Measurements from ENCODE around the gene SPIN1.

SPIN1 gene

DNA sequence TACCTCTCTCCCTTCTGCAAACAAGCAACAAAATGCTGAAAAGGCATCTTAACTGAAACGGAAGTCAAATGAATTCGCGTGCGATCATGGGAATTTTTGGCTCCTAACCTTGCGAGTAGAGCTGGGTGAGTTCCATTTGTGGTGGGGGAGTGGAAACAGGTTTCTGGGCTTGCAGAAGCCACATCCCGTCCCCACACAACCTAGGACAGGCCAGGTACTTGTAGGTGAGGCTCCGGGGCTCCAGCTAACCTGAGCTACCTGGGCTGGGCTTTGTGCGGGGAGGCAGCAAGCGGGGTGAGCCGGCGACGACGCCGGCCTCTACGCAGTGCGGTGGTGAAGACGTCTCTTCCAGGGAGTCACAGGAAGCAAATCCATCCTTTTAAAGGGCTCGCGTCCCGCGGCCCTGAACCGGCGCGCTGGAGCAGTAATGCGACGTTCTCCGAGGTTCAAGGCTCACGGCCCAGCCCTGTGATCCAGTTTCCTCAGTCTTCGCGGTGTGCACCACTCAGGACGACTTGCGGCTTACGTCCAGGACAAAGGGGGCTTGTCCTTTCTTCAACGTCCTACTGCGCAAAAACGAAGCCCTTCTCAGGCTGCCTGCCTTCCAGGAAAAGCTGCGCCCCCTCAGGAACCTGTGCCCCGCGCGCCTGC is 567 bp upstream of the SPIN1 start:
- FAIRE-seq = peak; percentile 21

DNA sequence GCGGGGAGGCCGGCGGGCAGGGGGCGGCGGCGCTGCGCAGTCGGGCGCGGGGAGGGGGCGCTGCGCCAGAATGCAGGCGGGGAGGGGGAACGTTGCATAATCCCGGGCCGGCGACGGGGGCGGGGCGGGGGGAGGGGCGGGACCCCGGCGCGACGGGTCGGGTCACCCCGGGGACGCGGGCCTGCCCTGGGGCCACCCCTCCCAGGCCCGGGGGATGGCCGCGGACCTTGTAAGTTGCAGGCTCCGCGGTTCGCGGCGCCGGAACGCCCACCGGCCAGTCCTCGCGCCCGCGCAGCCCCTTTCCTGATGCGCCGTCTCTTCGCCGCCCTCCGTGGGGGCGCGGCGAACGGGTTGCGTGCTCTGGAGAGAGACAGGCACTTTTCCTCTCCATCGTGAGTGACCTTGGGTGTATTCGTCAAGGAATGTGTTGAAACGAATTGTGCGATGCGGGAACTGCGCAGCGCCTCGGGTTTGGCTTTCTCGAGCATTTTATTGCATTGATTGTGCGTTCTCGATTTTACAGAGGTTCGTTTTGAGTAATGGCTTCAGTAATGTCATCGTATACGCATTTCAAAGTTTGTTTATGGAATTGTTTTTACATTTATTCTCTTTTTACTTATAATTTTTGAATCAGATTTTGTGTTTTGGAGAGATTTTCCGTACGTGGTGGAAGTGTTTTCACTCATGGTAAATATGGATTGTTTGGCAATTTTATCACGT is 802 bp downstream of the SPIN1 start:
- FAIRE-seq (no peak), DNase-seq (ENCODE audit: insufficient read length, low spot score) (peak; percentile 31)

More for the DNA sequence above, 567 bp upstream of the SPIN1 start:
- DNase-seq (ENCODE audit: insufficient read length, low spot score) = peak; percentile 5

DNA sequence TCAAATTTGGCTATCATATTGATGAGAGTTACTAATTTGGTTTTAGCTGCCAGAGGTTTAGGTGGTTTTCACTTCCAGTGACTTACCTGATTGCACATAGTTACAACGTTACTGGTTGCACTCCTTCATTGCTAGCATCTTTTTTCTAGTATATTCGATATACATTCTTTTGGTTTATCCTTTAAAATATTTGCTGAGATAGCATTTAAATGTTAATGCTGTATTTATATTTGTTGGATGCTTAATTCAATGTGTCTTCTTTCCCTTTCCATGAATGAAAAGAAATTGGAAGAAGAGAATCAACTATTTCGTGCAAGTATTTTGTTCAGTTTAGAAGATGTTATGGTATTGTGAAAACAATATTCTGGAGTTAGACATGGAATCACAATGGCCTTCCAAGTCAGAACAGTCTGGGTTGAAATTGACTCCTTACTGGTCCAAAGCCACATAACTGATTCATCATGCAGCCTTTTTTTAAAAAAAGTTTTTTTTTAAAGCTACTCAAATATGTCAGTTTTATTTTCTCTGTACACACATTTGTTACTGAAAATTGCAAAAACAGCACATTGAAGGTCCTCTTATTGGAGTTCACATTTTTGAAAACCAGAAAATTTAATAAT is 2.2 kb downstream of the SPIN1 start:
- DNase-seq (ENCODE audit: insufficient read length, low spot score) = no peak
- FAIRE-seq = no peak

DNA sequence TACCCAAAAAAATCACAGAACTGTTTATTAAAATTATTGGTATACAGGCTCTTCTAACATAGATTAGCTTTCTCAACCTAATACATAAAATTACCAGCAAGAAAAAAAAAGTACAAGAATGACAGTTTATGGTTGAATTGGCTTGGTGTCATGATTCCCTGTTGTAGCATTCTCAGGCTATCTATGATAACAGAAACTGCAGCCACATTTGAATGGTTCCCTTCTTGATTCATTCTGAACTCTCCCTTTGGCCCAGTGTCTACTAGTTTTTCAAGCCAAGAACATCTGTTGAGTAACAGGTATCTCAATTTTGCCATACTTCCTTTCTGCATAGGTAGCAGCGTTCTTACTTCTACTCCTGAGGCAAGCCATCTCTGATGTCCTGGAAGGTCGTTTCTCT is 3.0 kb downstream of the SPIN1 start:
- DNase-seq (ENCODE audit: insufficient read length, low spot score) = no peak
- FAIRE-seq = no peak

DNA sequence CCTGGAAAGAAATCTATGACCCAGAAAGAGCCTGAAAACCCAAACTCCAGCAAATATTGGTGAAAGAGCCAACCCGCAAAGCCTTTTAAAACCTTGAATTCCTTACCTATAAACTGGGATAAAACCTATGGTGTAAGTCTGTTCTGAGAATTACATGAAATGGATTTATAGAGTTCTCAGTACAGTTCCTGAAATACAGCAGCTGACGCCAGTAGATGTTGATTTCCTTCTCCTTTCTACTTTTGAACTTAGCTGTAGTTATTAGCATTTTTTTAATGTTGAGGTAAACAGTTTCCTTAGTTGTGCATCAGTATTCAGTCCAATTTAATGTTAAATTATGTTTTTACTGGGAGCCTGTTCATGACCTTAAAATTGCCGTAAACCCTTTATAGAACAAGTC is 3.7 kb downstream of the SPIN1 start:
- FAIRE-seq = no peak
- DNase-seq (ENCODE audit: insufficient read length, low spot score) = no peak

DNA sequence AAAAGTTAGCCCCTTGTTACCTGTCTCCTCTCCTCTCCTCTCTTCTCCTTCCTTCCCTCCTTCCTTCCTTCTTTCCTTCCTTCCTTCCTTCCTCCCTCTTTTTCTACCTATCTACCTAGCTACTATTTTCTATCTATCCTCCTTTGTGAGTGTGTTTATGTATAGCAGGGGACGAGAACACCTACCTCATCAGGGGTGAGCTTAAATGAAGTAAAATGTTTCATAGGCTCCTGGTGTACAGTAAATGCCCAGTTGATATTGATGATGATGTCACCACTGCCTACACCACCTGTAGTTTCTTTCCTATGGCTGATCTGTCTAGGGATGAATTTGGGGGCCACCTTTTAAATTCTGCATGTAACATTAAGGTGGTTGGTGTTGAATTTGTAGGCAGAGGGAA is 4.3 kb downstream of the SPIN1 start:
- no peak for DNase-seq (ENCODE audit: insufficient read length, low spot score)

DNA sequence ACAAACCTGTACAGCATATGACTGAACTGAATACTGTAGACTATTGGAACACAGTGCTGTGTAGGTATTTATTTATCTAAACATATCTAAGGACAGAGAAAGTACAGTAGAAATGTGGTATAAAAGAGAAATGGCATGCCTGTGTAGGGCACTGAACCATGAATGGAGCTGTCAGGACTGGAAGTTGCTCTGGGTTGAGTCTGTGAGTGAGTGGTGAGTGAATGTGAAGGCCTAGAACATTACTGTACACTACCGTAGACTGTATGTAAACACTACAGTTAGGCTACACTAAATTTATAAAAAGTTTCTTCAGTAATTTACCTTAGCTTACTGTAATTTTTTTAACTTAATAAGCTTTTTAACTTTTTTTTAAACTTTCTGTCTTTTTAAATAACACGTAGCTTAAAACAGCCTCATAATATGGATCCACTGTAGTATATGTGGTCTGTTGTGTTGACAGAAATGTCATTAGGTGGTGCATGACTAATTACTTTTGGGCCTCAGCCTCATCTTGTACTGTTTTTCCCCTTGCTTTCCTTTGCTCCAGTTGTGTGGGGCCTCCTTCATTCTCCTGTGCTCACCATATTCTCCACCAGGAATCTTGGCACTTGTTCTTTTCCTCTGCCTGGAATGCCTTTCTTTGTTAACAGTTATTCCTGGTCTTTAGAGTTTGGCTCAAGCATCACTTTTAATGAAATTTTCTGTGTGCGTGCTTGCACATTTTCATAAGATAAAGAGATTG is 8.8 kb downstream of the SPIN1 start:
- FAIRE-seq (no peak), DNase-seq (ENCODE audit: insufficient read length, low spot score) (no peak)

More for the DNA sequence above, 4.3 kb downstream of the SPIN1 start:
- no peak for FAIRE-seq

DNA sequence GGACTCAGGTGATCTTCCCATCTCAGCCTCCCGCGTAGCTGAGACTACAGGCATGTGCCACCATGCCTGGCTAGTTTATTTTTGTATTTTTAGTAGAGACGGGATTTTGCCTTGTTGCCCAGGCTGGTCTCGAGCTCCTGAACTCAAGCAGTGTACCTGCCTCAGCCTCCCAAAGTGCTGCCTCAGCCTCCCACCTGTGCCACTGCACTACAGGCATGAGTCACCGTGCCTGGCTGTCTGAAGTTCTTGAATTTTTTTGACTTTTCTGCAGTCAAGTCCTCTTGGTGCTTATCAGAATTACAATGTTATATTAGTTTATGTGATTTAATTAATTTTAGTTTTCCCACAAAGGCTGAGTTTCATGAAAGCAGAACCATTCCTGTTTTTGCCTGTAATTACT is 9.8 kb downstream of the SPIN1 start:
- DNase-seq (ENCODE audit: insufficient read length, low spot score) = no peak
- FAIRE-seq = no peak

DNA sequence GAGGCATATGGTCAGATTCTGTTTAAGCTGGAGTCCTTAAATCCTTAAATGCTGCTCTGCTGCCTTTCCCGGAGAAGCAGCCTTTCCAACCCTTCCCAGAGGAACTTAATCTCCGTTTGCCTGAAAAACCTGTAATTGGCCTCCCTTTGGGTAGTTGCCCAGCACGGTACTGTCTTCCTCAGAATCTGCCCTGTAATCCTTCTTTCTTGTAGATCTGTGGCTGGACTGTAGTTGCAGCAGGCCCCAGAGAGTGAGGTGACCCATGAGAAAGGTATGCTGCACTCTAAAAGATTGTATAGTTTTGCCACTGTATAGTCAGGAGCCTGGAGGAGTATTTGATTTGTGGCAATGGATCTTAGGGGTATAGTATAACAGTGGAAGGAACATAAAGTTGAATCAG is 11.7 kb downstream of the SPIN1 start:
- DNase-seq (ENCODE audit: insufficient read length, low spot score) (no peak), FAIRE-seq (no peak)

DNA sequence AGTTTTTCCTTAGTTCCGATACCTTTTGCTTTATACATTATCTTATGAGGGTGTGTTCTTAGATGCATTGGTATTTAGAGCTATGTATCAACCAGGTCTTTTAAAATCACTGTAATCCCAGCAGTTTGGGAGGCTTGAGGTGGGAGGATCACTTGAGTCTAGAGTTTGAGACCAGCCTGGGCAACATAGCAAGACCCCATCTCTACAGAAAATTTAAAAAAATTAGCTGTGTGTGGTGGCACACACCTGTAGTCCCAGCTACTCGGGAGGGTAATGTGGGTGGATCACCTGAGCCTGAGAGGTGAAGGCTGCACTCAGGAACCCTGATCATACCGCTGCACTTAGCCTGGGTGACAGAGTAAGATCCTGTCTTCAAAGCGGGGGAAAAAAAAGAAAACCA is 15.1 kb downstream of the SPIN1 start:
- FAIRE-seq (no peak), DNase-seq (ENCODE audit: insufficient read length, low spot score) (no peak)

DNA sequence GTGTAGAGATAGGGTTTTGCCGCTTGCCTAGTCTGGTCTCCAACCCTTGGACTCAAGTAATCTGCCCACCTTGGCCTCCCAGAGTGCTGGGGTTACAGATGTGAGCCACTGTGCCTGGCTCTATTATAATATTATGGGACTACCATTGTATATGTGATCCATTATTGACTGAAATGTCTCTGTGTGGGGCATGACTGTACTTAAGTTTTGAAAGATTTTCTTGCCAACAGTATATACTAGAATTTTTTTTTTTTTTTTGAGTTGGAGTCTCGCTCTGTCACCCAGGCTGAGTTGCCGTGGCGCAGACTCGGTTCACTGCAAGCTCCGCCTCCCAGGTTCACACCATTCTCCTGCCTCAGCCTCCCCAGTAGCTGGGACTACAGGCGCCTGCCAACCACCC is 17.8 kb downstream of the SPIN1 start:
- FAIRE-seq = no peak

DNA sequence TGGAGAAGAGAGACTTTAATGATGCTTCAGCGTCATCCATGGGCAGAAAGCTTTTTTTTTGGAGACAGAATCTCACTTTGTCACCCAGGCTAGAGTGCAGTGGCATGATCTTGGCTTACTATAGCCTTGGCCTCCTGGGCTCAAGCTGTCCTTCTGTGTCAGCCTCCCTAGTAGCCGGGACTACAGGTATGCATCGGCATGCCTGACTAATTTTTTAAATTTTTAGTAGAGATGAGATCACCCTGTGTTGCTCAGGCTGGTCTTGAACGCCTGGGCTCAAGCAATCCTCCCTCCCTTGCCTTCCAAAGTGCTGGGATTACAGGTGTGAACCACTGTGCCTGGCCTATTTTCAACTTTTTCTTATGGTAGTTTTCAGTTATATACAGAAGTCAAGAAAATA is 23.2 kb downstream of the SPIN1 start:
- no peak for DNase-seq (ENCODE audit: insufficient read length, low spot score)
- no peak for FAIRE-seq

More for the DNA sequence above, 17.8 kb downstream of the SPIN1 start:
- no peak for DNase-seq (ENCODE audit: insufficient read length, low spot score)

DNA sequence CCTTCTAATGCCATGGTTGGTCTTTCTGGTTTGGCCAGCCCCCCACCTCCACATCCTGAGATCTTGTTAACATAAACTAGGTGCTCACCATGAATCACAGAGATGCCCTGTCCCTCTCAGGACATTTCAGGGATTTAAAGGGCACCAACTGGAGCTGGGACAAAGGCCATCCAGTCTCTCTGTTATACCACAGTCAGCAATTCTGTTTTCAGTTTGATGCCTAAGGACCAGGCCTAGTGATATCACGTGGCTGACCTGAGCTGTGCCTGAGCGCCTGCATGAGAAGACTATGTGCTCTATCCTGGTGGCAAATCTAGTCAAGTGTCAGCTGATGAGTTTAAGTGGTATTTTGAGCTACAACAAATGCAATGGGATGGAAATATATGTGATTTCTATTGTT is 26.1 kb downstream of the SPIN1 start:
- DNase-seq (ENCODE audit: insufficient read length, low spot score) (no peak), FAIRE-seq (no peak)

DNA sequence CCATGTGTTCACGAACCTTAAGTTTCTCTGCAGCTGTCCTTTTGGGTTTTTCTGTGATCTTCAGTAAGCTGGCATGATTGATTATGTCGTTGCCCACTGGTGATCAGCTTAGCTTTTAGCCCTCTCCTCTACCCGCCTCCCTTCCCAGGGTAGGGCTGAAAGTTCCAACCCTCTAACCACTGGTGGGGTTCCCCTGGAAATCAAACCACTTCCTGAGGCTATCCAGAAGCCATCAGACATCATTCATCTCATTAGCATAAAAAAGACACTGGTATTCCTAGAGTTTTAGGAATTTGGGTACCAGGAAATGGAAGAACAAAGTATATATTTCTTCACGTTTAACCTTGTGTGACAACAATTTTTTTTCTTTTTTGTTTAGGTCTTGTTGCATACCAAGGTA is 29.8 kb downstream of the SPIN1 start:
- FAIRE-seq (no peak), DNase-seq (ENCODE audit: insufficient read length, low spot score) (no peak)

DNA sequence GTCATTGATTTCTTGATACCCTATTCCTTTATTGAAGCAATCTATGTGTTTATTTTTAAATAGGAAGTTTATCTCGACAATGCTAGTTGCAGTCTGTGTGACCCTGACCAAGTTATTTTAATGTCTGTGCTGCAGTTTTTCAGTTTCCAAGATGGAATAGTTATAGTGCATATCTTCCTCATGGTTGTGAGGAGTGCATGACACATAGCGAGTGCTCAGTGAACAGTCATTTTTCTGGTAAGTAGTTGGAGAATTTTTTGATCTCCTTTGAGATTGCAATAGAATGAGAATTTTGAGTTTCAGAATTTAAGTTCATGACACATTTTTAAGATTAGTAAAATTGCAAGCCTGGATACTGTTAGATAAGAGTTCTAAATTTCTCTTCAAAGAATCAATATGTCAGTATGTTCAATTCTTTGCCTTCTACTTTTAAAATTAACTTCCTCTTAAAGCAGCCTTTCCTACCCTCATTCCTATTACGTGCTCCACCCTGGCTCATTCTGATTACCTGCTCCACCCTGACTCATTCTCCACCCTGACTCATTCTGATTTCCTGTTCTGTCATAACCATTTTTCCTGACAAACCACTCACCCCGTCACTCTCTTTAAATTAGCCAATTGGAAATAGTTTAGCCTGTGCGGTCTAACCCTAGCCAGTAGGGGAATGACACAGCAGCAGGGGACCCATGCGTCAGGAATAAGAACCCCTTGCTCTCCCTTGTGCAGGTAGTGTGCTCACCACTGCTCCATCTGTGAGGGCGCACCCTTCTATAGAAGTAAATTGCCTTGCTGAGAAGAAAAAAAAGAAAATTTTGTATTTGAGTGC is 30.7 kb downstream of the SPIN1 start:
- DNase-seq (ENCODE audit: insufficient read length, low spot score) = no peak
- no peak for FAIRE-seq

DNA sequence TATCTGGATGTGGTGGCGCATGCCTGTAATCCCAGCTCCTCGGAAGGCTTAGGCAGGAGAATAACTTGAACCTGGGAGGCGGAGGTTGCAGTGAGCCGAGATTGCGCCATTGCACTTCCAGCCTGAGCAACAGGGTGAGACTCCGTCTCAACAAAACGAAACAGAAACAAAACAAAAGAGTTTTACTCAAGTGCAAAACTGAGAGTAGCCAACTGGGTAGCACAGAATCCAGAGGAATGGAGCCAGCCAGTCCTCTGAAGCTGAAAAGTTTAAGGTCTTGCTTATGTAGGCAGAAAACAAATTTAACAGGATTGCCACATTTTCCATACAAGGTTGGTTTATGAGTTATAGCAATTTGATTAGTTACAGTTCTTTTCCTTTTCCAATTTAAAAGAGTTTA is 32.0 kb downstream of the SPIN1 start:
- FAIRE-seq = no peak
- DNase-seq (ENCODE audit: insufficient read length, low spot score) = no peak

DNA sequence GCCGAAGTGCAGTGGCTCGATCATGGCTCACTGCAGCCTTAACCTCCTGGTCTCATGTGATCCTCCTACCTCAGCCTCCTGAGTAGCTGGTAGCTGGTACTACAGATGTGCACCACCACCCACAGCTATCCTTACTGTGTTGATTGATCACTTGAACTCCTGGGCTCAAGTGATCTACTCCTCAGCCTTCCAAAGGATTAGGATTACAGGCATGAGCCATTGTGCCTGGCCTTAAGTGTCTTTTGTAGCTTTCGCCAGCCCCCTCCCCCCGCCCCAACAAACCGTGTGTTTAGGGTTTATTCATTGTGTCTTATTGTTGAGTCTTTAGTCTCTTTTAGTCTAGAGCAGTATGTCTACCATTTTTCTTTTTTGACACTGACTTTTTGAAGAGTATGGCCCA is 33.1 kb downstream of the SPIN1 start:
- no peak for DNase-seq (ENCODE audit: insufficient read length, low spot score)
- no peak for FAIRE-seq

DNA sequence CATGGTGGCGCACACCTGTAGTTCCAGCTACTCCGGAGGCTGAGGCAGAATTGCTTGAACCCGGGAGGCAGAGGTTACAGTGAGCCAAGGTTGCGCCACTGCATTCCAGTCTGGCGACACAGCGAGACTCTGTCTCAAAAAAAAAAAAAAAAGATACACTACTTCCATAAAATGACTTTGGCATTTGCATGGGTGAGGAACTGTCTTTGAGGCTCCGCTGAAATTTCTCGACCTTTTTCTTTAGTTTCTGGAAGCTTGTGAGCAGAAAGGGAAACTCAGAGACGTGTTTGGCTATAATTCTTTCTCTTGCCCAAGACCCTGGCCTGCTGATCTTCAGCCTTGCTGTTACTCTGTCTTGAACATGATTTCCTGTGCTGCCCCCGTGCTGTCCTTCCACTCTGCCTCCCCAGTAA is 37.3 kb downstream of the SPIN1 start:
- FAIRE-seq = no peak
- DNase-seq (ENCODE audit: insufficient read length, low spot score) = no peak

DNA sequence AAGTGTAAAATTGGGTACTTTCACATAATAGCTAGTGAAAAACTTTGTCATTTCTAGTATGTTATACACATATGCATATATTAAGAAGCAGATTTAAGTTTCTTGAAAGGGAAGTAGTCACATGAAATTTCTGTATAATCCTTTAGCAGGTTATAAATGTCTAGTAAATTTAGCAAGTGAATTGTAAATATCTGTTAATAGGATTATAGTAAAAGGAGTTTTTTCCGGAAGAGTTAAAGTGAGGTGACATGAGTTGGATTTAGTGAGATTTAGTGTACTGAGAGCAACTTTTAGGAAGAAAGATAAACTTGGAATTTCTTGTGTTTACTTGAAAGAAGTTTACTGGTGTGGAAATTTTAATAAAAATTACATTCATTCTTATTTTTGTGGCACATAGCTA is 38.4 kb downstream of the SPIN1 start:
- no peak for DNase-seq (ENCODE audit: insufficient read length, low spot score)
- FAIRE-seq = no peak

DNA sequence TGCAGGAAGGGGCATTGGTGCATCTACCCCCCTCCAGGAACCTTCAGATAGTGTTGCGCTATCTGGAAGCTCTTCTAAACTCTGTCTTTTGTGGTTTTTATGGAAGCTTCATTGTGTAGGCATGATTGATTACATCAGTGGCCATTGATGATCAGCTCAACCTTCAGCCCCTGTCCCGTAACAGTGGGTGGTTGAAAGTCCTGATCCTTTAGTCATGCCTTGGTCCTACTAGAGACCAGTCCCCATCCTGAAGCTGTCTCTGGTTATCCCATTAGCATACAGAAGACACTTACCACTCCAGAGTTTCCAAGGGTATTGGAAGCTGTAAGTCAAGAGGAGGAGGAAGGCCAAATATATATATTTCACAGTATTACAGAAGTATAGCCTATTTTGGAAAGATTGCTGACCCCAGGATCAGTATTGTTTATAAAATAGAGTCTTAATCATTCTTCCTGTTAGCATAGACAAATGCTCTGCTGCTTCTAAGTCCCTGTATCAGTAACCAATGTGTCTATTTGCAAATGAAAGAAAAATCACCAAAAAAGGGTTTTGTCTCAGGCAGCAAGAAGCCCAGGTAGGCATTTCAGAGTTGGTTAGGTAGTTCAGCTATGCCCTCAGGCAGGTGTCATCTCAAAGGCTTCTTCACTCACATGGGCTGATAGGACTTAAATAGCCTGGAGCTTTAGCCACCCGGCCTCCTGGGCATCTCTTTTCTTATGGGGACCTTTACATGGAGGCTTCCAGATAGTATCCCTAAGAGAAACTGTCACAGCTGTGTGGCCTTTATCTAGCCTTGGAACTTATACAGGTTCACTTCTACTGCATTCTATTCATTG is 41.6 kb downstream of the SPIN1 start:
- no peak for DNase-seq (ENCODE audit: insufficient read length, low spot score)

More for the DNA sequence above, 41.6 kb downstream of the SPIN1 start:
- FAIRE-seq = no peak
